Measurements from ENCODE around the gene PDIA2.

Gene PDIA2

GRCh38 chr16:276426-277077 is 6.4 kb upstream of the PDIA2 start:
- DNase-seq (ENCODE audit: extremely low spot score, insufficient read length, low read depth) (no peak), FAIRE-seq (no peak)

- peak; percentile 5 for FAIRE-seq
- no peak for DNase-seq (ENCODE audit: extremely low spot score, insufficient read length, low read depth)
Observed at GRCh38 chr16:278863-279366, 4.0 kb upstream of the PDIA2 start.

- FAIRE-seq (no peak), DNase-seq (ENCODE audit: extremely low spot score, insufficient read length, low read depth) (no peak)
Observed at GRCh38 chr16:279531-279930, 3.4 kb upstream of the PDIA2 start.

DNA sequence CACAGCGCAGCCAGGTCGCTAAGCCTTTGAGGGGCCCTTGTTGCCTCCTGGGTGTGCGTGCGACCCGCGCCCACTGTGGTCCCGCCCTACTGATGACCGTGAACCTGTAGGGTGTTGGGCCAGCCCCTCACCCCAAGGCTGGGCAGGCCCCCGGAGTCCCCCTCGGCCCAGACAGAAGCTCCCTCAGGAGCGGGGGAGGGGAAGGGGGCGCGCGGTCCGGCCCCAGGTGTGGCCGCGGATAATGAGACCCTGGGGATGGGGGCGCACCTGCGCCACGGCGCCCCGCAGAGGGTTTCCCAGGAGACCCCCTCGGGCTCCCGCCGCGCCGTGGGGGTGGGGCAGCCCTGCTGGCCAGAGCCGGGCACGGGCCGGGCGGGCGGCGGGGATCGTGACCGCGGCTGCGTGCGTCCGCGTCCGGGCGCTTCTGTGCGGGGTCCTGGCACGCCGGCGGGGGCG is 2.9 kb upstream of the PDIA2 start:
- no peak for FAIRE-seq
- DNase-seq (ENCODE audit: extremely low spot score, insufficient read length, low read depth), result no peak

DNA sequence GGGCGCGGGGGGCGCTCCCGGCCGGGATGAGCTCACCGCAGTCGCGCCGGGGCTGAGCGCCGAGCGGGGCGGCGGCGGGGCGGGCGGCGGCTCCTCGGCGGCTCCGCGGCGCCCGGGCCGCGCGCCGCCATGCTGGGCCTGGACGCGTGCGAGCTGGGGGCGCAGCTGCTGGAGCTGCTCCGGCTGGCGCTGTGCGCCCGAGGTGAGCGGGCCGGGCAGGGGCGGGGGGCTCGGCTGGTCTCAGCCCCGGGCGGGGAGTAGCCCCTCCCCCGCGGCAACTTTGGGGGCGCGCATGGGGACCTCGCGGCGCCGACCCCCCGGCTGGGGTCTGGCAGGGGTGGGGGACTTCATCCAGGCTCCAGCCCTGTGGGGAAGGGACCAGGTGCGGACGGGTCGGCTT is 2.4 kb upstream of the PDIA2 start, which contains the start of gene ARHGDIG:
TSS of gene ARHGDIG (plus strand) at position 40 of the 400 bp plus-strand sequence. CDS start at position 130, 90 bp downstream.
- no peak for DNase-seq (ENCODE audit: extremely low spot score, insufficient read length, low read depth)
- FAIRE-seq, result no peak

GRCh38 chr16:280991-281659 is 1.8 kb upstream of the PDIA2 start:
- FAIRE-seq (no peak), DNase-seq (ENCODE audit: extremely low spot score, insufficient read length, low read depth) (no peak)

DNA sequence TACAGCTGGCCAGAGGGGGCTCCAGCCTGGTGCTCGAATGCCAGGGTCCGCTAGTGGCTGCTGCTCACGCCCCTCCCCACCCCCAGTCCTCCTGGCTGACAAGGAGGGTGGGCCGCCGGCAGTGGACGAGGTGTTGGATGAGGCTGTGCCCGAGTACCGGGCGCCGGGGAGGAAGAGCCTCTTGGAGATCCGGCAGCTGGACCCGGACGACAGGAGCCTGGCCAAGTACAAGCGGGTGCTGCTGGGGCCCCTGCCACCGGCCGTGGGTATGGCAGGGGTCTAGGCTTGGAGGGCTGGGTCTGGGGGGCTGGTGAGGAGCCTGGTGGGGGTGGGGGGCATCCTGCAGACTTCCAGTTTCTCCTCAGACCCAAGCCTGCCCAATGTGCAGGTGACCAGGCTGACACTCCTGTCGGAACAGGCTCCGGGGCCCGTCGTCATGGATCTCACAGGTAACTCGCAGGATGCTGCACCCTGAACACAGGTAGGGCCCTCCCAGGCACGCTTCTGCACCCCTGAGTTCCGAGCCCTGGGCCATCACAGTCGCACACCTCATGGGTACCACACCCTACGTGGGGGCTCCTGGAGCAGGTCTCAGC is 1.2 kb upstream of the PDIA2 start:
- FAIRE-seq, result no peak
- DNase-seq (ENCODE audit: extremely low spot score, insufficient read length, low read depth), result no peak

- FAIRE-seq, result no peak
Observed at GRCh38 chr16:282491-282890, 473 bp upstream of the PDIA2 start.

DNA sequence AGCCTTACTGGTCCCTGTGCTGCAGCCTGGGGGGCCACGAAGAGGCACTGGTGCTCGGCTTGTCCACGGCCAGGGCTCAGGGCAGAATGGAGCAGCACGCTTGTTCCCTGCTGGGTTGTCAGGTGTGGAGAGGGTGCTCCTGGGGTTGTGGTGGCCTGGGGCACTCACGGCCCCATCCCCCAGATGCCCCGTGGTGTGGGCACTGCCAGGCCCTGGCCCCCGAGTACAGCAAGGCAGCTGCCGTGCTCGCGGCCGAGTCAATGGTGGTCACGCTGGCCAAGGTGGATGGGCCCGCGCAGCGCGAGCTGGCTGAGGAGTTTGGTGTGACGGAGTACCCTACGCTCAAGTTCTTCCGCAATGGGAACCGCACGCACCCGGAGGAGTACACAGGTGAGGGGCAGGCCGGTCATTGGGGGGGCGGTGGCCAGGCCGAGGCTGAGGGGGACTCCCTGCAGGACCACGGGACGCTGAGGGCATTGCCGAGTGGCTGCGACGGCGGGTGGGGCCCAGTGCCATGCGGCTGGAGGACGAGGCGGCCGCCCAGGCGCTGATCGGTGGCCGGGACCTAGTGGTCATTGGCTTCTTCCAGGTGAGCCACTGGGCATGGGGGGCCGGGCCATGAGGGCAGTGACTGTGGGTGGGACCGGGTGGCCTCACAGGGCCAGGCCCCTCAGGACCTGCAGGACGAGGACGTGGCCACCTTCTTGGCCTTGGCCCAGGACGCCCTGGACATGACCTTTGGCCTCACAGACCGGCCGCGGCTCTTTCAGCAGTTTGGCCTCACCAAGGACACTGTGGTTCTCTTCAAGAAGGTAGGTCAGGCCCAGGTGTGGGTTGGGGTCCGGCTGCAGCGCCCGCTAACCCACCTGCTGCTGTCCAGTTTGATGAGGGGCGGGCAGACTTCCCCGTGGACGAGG is 1.5 kb downstream of the PDIA2 start:
- DNase-seq (ENCODE audit: extremely low spot score, insufficient read length, low read depth) (no peak), FAIRE-seq (no peak)

More at GRCh38 chr16:282491-282890, 473 bp upstream of the PDIA2 start:
- DNase-seq (ENCODE audit: extremely low spot score, insufficient read length, low read depth), result no peak

DNA sequence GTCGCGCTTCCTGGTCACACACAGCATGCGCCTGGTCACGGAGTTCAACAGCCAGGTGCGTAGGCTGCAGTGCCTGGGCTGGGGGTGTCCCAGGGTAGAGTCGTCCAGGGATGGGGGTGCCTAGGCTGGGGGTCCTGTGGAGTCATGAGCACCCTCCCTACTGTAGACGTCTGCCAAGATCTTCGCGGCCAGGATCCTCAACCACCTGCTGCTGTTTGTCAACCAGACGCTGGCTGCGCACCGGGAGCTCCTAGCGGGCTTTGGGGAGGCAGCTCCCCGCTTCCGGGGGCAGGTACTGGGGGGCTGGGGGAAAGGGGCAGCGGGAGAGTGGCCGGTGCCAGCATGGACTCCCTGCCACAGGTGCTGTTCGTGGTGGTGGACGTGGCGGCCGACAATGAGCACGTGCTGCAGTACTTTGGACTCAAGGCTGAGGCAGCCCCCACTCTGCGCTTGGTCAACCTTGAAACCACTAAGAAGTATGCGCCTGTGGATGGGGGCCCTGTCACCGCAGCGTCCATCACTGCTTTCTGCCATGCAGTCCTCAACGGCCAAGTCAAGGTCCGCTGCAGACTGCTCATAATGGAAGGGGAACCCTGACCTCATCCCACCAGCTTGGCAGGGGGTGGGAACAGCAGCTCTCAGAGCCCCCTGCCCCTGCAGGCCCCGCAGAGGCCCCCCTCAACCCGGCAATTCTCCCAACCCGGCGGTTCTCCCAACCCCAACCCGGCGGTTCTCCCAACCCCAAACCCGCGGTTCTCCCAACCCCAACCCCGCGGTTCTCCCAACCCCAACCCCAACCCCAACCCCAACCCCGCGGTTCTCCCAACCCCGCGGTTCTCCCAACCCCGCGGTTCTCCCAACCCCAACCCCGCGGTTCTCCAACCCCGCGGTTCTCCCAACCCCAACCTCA is 2.4 kb downstream of the PDIA2 start:
- FAIRE-seq (no peak), DNase-seq (ENCODE audit: extremely low spot score, insufficient read length, low read depth) (no peak)

GRCh38 chr16:286491-287297 is 3.7 kb downstream of the PDIA2 start:
- FAIRE-seq (no peak), DNase-seq (ENCODE audit: extremely low spot score, insufficient read length, low read depth) (no peak)

DNA sequence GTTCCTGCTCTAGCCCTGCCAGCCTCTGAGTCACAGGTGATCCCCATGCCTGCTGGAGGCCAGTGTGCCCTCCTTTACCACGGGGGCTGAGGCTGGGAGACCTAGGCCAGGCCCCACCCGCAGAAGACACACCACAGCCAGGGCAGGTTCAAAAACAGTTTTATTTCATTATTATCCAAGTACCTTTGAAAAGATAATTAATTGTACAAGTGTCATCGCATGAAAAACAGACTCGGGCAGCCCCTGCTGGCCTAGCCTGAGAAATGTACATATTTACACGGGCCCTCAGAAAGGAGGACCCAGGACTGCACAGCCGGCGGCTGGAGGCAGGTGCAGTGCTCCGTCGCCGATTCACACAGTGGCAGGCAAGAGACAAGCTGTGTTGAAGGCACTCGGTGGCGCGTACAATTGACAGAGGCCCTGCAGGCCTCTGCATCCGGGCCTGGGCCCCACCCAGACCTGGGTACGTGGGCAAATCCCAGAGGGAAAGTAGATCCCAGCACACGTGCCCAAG is 4.4 kb downstream of the PDIA2 start:
- FAIRE-seq (no peak), DNase-seq (ENCODE audit: extremely low spot score, insufficient read length, low read depth) (no peak)

- no peak for DNase-seq (ENCODE audit: extremely low spot score, insufficient read length, low read depth)
- no peak for FAIRE-seq
Observed at GRCh38 chr16:287981-288920, 5.3 kb downstream of the PDIA2 start.

GRCh38 chr16:289395-289997 is 6.5 kb downstream of the PDIA2 start:
- no peak for DNase-seq (ENCODE audit: extremely low spot score, insufficient read length, low read depth)
- no peak for FAIRE-seq

GRCh38 chr16:290015-290680 is 7.2 kb downstream of the PDIA2 start:
- FAIRE-seq (no peak), DNase-seq (ENCODE audit: extremely low spot score, insufficient read length, low read depth) (no peak)

Data from GM18507 (cell line).